H1 (cell line): ENCODE results near the gene SSTR5. TPM values are rescaled to one million over a fixed set of nuclear protein-coding genes. Genes with fewer than 3 reads are reported as not detected.

Experiments
- CTCF ChIA-PET: fragments of 300-600 bp; sonication (Branson Sonifier 250); formaldehyde crosslinking; loops from one replicate; lab custom pipeline; 2021; ENCODE audit not compliant: partially characterized antibody; lab: Charles Lee
- POLR2A ChIA-PET: fragments of 300-600 bp; sonication (Branson Sonifier 250); formaldehyde crosslinking; loops from one replicate; lab custom pipeline; 2021; ENCODE audit warnings: inconsistent platforms; ENCODE audit not compliant: partially characterized antibody; lab: Charles Lee
- DNase-seq, 2 experiments: peaks; one replicate each; pipeline versions ENCODE4 v3.0.0 to v3.0.0-alpha.2; 2010 to 2022; ENCODE audit warnings: low spot score in 2 of 2, low read depth in 1 of 2, mixed read lengths in 1 of 2
- FAIRE-seq: peaks from 2 replicates; lab custom pipeline; 2011; peaks lifted over from hg19 to GRCh38; lab: Jason Lieb, UNC
- H2AFZ ChIP-seq: 2 replicates; pipeline ENCODE4 v1.8.1; 2012; ENCODE audit warnings: low read length, inconsistent platforms
- H2AK5ac ChIP-seq: 2 replicates; pipeline ENCODE4 v1.6.1; 2013; ENCODE audit warnings: low read depth, low read length
- H2BK120ac ChIP-seq: replicated peaks from 2 replicates; pipeline ENCODE3; 2013; ENCODE audit warnings: low read depth, low read length, inconsistent platforms
- H2BK12ac ChIP-seq: 2 replicates; pipeline ENCODE4 v1.6.1; 2013; ENCODE audit warnings: low read depth, low read length
- H2BK15ac ChIP-seq: 2 replicates; pipeline ENCODE4 v1.6.1; 2013; ENCODE audit warnings: low read length
- H2BK20ac ChIP-seq: 2 replicates; pipeline ENCODE4 v1.6.1; 2013; ENCODE audit warnings: low read length
- H2BK5ac ChIP-seq: 2 replicates; pipeline ENCODE4 v1.6.1; 2013; ENCODE audit warnings: low read depth, low read length
- H3K14ac ChIP-seq: 2 replicates; pipeline ENCODE4 v1.6.1; 2013; ENCODE audit warnings: inconsistent platforms; ENCODE audit not compliant: insufficient read length
- H3K18ac ChIP-seq: 2 replicates; pipeline ENCODE4 v1.6.1; 2013; ENCODE audit warnings: low read length; ENCODE audit errors: extremely low read depth
- H3K23ac ChIP-seq: 2 replicates; pipeline ENCODE4 v1.6.1; 2013; ENCODE audit warnings: inconsistent platforms; ENCODE audit not compliant: insufficient read length
- H3K23me2 ChIP-seq: 2 replicates; pipeline ENCODE4 v1.6.1; 2013; ENCODE audit warnings: low read depth, low read length
- H3K27ac ChIP-seq: 2 replicates; pipeline ENCODE4 v1.6.1; 2011; ENCODE audit warnings: low read depth, low read length, inconsistent platforms
- H3K27me3 ChIP-seq, 4 experiments: replicated peaks in 1 of 4; 1 replicate in 1 of 4; 2 replicates in 3 of 4; pipeline versions ENCODE4 v1.6.1 to v1.8.1; 2011 to 2013; ENCODE audit warnings: low read length in 3 of 4, mild to moderate bottlenecking in 3 of 4, inconsistent platforms in 2 of 4, mixed read lengths in 2 of 4, moderate library complexity in 1 of 4; ENCODE audit not compliant: control insufficient read depth in 3 of 4, insufficient read depth in 3 of 4; ENCODE audit errors: extremely low read depth in 1 of 4
- H3K36me3 ChIP-seq, 4 experiments: 2 replicates each; pipeline versions ENCODE4 v1.6.1 to v1.8.1; 2011 to 2013; ENCODE audit warnings: mild to moderate bottlenecking in 4 of 4, low read length in 3 of 4, moderate library complexity in 2 of 4, control low read depth in 1 of 4, inconsistent platforms in 1 of 4; ENCODE audit not compliant: insufficient read depth in 4 of 4, control insufficient read depth in 2 of 4
- H3K4ac ChIP-seq: replicated peaks from 2 replicates; pipeline ENCODE3; 2013; ENCODE audit warnings: low read length, low read depth, mixed read lengths, inconsistent platforms; ENCODE audit not compliant: insufficient read length
- H3K4me1 ChIP-seq, 4 experiments: replicated peaks in 1 of 4; 1 replicate in 1 of 4; 2 replicates in 3 of 4; pipeline versions ENCODE4 v1.6.1 to v1.8.1; 2011 to 2013; ENCODE audit warnings: low read length in 3 of 4, inconsistent platforms in 2 of 4, mixed read lengths in 1 of 4; ENCODE audit not compliant: insufficient read depth in 4 of 4, control insufficient read depth in 3 of 4
- H3K4me2 ChIP-seq, 2 experiments: 2 replicates each; pipeline versions ENCODE4 v1.6.1 to v1.8.1; 2011 to 2013; ENCODE audit warnings: low read depth in 2 of 2, low read length in 2 of 2, control low read depth in 1 of 2, inconsistent platforms in 1 of 2, mild to moderate bottlenecking in 1 of 2; ENCODE audit not compliant: insufficient read depth in 1 of 2
- H3K4me3 ChIP-seq, 4 experiments: fragments of 200-600, 300-600 bp in 1 of 4; sonication (generic), shearing (Covaris generic), sonication (Bioruptor Twin) in 1 of 4; 2 replicates each; pipeline versions ENCODE4 v1.5.1 to v1.8.1; 2011 to 2016; ENCODE audit warnings: low read length in 4 of 4, low read depth in 3 of 4, control low read depth in 2 of 4, inconsistent platforms in 2 of 4, mild to moderate bottlenecking in 2 of 4, mixed read lengths in 1 of 4, moderate library complexity in 1 of 4; ENCODE audit not compliant: insufficient read depth in 2 of 4; ENCODE audit errors: extremely low read depth in 1 of 4
- H3K56ac ChIP-seq: replicated peaks from 2 replicates; pipeline ENCODE3; 2013; ENCODE audit warnings: low read depth, mild to moderate bottlenecking, mixed read lengths, low read length, inconsistent platforms; ENCODE audit not compliant: insufficient read length
- H3K79me1 ChIP-seq: 2 replicates; pipeline ENCODE4 v1.6.1; 2013; ENCODE audit warnings: low read depth, low read length, control low read depth
- H3K79me2 ChIP-seq, 2 experiments: 2 replicates each; pipeline versions ENCODE4 v1.6.1 to v1.8.1; 2012 to 2013; ENCODE audit warnings: low read length in 2 of 2, mild to moderate bottlenecking in 2 of 2, inconsistent platforms in 1 of 2; ENCODE audit not compliant: insufficient read depth in 2 of 2, control insufficient read depth in 1 of 2
- H3K9ac ChIP-seq, 4 experiments: replicated peaks in 1 of 4; 1 replicate in 1 of 4; 2 replicates in 3 of 4; pipeline versions ENCODE4 v1.6.1 to v1.8.1; 2011 to 2013; ENCODE audit warnings: low read depth in 3 of 4, low read length in 3 of 4, control low read depth in 2 of 4, mild to moderate bottlenecking in 2 of 4, moderate library complexity in 2 of 4, inconsistent platforms in 1 of 4; ENCODE audit errors: extremely low read depth in 1 of 4
- H3K9me3 ChIP-seq, 2 experiments: 2 replicates each; pipeline versions ENCODE4 v1.6.1 to v1.8.1; 2012 to 2013; ENCODE audit warnings: mild to moderate bottlenecking in 2 of 2, moderate library complexity in 2 of 2, control low read depth in 1 of 2, inconsistent platforms in 1 of 2, low read depth in 1 of 2, low read length in 1 of 2, mixed read lengths in 1 of 2; ENCODE audit not compliant: insufficient read depth in 2 of 2
- H4K20me1 ChIP-seq, 2 experiments: replicated peaks in 1 of 2; 2 replicates each; pipeline versions ENCODE3 to v1.8.1; 2011 to 2013; ENCODE audit warnings: inconsistent platforms in 2 of 2, low read length in 2 of 2, mild to moderate bottlenecking in 1 of 2; ENCODE audit not compliant: insufficient read depth in 2 of 2, control insufficient read depth in 1 of 2
- H4K5ac ChIP-seq: 2 replicates; pipeline ENCODE4 v1.6.1; 2013; ENCODE audit warnings: low read length, low read depth, mixed read lengths, inconsistent platforms; ENCODE audit not compliant: insufficient read length
- H4K8ac ChIP-seq: 2 replicates; pipeline ENCODE4 v1.8.0; 2013; ENCODE audit warnings: mild to moderate bottlenecking, moderate library complexity, low read length, inconsistent platforms; ENCODE audit not compliant: insufficient read depth; ENCODE audit errors: extremely low read depth
- H4K91ac ChIP-seq: replicated peaks from 2 replicates; pipeline ENCODE3; 2013; ENCODE audit warnings: low read length, mixed read lengths, inconsistent platforms; ENCODE audit not compliant: insufficient read length
- ASH2L ChIP-seq: fragments of 200-600, 300-600 bp; sonication (generic); IDR thresholded peaks from one replicate; pipeline ENCODE4 v1.7.1; 2017; ENCODE audit warnings: low read length
- CREB1 ChIP-seq: IDR thresholded peaks from 2 replicates; pipeline ENCODE4 v1.6.1; 2012; ENCODE audit warnings: inconsistent platforms
- EP300 ChIP-seq, 2 experiments: IDR thresholded peaks; 1 replicate in 1 of 2; 2 replicates in 1 of 2; pipeline ENCODE4 v1.6.1; 2011 to 2012; ENCODE audit warnings: low read depth in 2 of 2, low read length in 2 of 2, mild to moderate bottlenecking in 2 of 2, borderline replicate concordance in 1 of 2, inconsistent platforms in 1 of 2, moderate library complexity in 1 of 2
- POLR2AphosphoS5 ChIP-seq: IDR thresholded peaks from 2 replicates; pipeline ENCODE4 v1.6.1; 2011; ENCODE audit warnings: low read depth, low read length
- SAP30 ChIP-seq: fragments of 300-600 bp; sonication (generic); IDR thresholded peaks from 2 replicates; pipeline ENCODE4 v1.7.1; 2012; ENCODE audit warnings: low read length, moderate library complexity, mild to moderate bottlenecking, inconsistent platforms; ENCODE audit not compliant: insufficient read depth, insufficient replicate concordance
- TCF12 ChIP-seq: IDR thresholded peaks from 2 replicates; pipeline ENCODE4 v1.6.1; 2011; ENCODE audit warnings: low read depth, mild to moderate bottlenecking, low read length
- WGBS, 2 experiments: shearing (Covaris generic) in 1 of 2; methylation state at CpG; one replicate each; pipeline versions ENCODE4 v1.1.6 to v1.1.7; 2013 to 2015; ENCODE audit warnings: low lambda C conversion rate in 2 of 2, mixed read lengths in 2 of 2, inconsistent platforms in 1 of 2, low coverage in 1 of 2, missing lambda C conversion rate in 1 of 2; ENCODE audit not compliant: insufficient replicate concordance in 2 of 2, insufficient coverage in 1 of 2, insufficient read length in 1 of 2; ENCODE audit errors: extremely low coverage in 1 of 2, missing lambda C conversion rate in 1 of 2; 5-methylcytosine and 5-hydroxymethylcytosine counted together
- polyA plus RNA-seq, 7 experiments: library from polyadenylated mRNA; depleted of rRNA in 3 of 7; stranded (reverse) in 5 of 7; unstranded in 2 of 7; fragments of >200 nt in 5 of 7; fragments of 200-250 nt in 2 of 7; gene quantifications; 1 replicate in 5 of 7; 2 replicates in 1 of 7; 4 replicates in 1 of 7; pipeline versions ENCODE4 v1.2.1 to v1.2.3, GENCODE V29; 2011 to 2013; ENCODE audit warnings: missing spikeins in 2 of 7, mixed read lengths in 2 of 7
- total RNA-seq: library from RNA; stranded (reverse); fragmentation: NEBNext Ultra II Directional; extraction: Animal tissue kit (Norgen Biotek cat#: 25700); gene quantifications from 2 replicates; pipeline ENCODE4 v1.2.1, GENCODE V29; 2021
- TF ChIP-seq, protein P1 (sequence below): IDR thresholded peaks from 2 replicates; pipeline ENCODE4 v1.6.1; 2012; ENCODE audit warnings: low read length, inconsistent platforms

SSTR5 gene
- total and polyA plus RNA-seq, 2 of the 8 experiments (the other 6 are each of a cell fraction or from before 2014, with no cell fraction given) = 0.56 to 0.60 TPM

DNA sequence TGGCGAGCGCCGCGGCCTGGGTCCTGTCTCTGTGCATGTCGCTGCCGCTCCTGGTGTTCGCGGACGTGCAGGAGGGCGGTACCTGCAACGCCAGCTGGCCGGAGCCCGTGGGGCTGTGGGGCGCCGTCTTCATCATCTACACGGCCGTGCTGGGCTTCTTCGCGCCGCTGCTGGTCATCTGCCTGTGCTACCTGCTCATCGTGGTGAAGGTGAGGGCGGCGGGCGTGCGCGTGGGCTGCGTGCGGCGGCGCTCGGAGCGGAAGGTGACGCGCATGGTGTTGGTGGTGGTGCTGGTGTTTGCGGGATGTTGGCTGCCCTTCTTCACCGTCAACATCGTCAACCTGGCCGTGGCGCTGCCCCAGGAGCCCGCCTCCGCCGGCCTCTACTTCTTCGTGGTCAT, 6.8 kb downstream of the SSTR5 start:
- WGBS, 2 experiments = 93% methylated on average over 31 of the region's 43 CpGs; no CpG with 5 or more reads in 1 of the 2 experiments
- Histone ChIP-seq H2BK12ac (no peak overlapping the region), H3K4me2 (no peak overlapping the region), H3K4ac (no peak overlapping the region), H3K23me2 (no peaks in the 10 kb centered on the region), H4K91ac (no peak overlapping the region), H2AFZ (no peak overlapping the region), H3K4me3 (no peak overlapping the region), H3K18ac (no peak overlapping the region; the same call in 1 of the 2 replicates), H3K27me3 (no peaks in the 10 kb centered on the region; a peak in 1 of 7 replicates), H4K20me1 (peaks cover 0 to 2% of the 10 kb centered on the region in 2 experiments), H4K8ac (no peak overlapping the region), H3K36me3 (no peaks in the 10 kb centered on the region), H4K5ac (no peak overlapping the region), H2BK15ac (no peak overlapping the region), H3K4me1 (no peaks in the 10 kb centered on the region; a peak in 2 of 7 replicates), H3K79me1 (no peaks in the 10 kb centered on the region), H3K27ac (no peak overlapping the region), H3K56ac (no peak overlapping the region)
- DNase-seq (no peak), FAIRE-seq (no peak)
- POLR2A ChIA-PET = no interaction called here
- no peak for TF ChIP-seq POLR2AphosphoS5
- TF ChIP-seq, protein P1, sequence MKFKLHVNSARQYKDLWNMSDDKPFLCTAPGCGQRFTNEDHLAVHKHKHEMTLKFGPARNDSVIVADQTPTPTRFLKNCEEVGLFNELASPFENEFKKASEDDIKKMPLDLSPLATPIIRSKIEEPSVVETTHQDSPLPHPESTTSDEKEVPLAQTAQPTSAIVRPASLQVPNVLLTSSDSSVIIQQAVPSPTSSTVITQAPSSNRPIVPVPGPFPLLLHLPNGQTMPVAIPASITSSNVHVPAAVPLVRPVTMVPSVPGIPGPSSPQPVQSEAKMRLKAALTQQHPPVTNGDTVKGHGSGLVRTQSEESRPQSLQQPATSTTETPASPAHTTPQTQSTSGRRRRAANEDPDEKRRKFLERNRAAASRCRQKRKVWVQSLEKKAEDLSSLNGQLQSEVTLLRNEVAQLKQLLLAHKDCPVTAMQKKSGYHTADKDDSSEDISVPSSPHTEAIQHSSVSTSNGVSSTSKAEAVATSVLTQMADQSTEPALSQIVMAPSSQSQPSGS = no peak
- TF ChIP-seq CREB1 = no peak
- TF ChIP-seq ASH2L = no peak
- no peak for TF ChIP-seq SAP30
- TF ChIP-seq EP300 (IDR thresholded peaks at IDR 0.05; ENCODE audit: borderline replicate concordance in 1 of 2, low read depth in 2 of 2, low read length in 2 of 2) = no peak
- TF ChIP-seq TCF12 = no peak
- TF ChIP-seq, all 59 proteins: peak for 0
- Histone ChIP-seq H2BK5ac (no peak overlapping the region), H3K9ac (no peak overlapping the region), H3K9me3 (peaks cover 0 to under 1% of the 10 kb centered on the region in 2 experiments; a peak in 1 of 4 replicates), H2BK120ac (no peak overlapping the region), H2BK20ac (no peak overlapping the region), H3K79me2 (no peaks in the 10 kb centered on the region), H3K23ac (no peak overlapping the region), H2AK5ac (no peak overlapping the region), H3K14ac (no peak overlapping the region)
- CTCF ChIA-PET = interaction anchor here (1.5 kb wide), 1 partner anchor 9 kb away, joined by 3 read pairs; no protein-coding TSS in a partner anchor
